ENCODE results near the gene WDR73. TPM values are rescaled to one million over a fixed set of nuclear protein-coding genes. Genes with fewer than 3 reads are reported as not detected.

WDR73 gene
- total and polyA plus RNA-seq, 4 donors = 7.5 to 16.0 (median 10.1) TPM

- WGBS = 75% methylated on average over 2 of the region's 2 CpGs
- Histone ChIP-seq H3K9me3 (ENCODE audit: control insufficient read depth in 4 of 4, low read length in 3 of 4) (no peaks in the 10 kb centered on the region), H3K9ac (ENCODE audit: low read depth in 1 of 2, low read length in 2 of 2) (peak overlapping the region in 1 of 2 donors; percentile 23), H3K27me3 (ENCODE audit: control insufficient read depth in 4 of 4, insufficient read depth in 4 of 4, low read length in 3 of 4) (no peaks in the 10 kb centered on the region), H3K27ac (ENCODE audit: low read depth in 1 of 2, low read length in 2 of 2) (peak overlapping the region in 1 of 2 donors; percentile 9), H3K4me3 (ENCODE audit: low read depth in 1 of 3, low read length in 3 of 3) (no peak overlapping the region), H3K36me3 (ENCODE audit: control insufficient read depth in 4 of 4, insufficient read depth in 3 of 4, low read depth in 1 of 4, low read length in 3 of 4) (no peaks in the 10 kb centered on the region), H3K4me1 (ENCODE audit: control insufficient read depth in 4 of 4, insufficient read depth in 4 of 4, low read length in 3 of 4) (peaks cover 0 to 36% (median 10%) of the 10 kb centered on the region in 4 donors)
- TF ChIP-seq EGR1 (IDR thresholded peaks at IDR 0.05; ENCODE audit: low read depth in 2 of 2) = no peak
- DNase-seq (ENCODE audit: low spot score) = no peak
Observed at GRCh38 chr15:84598250-84598649, 55.8 kb downstream of the WDR73 start.

GRCh38 chr15:84597296-84597695 is 56.8 kb downstream of the WDR73 start:
- peaks cover 0 to 36% (median 10%) of the 10 kb centered on the region in 4 donors for H3K4me1 ChIP-seq (ENCODE audit: control insufficient read depth in 4 of 4, insufficient read depth in 4 of 4, low read length in 3 of 4)
- no peak overlapping the region for H3K27ac ChIP-seq (ENCODE audit: low read depth in 1 of 2, low read length in 2 of 2)
- no peak for TF ChIP-seq HNF4G (IDR thresholded peaks at IDR 0.05)
- no peak for TF ChIP-seq RAD21 (IDR thresholded peaks at IDR 0.05)
- TF ChIP-seq REST (IDR thresholded peaks at IDR 0.05) = no peak
- TF ChIP-seq ZBTB33 (IDR thresholded peaks at IDR 0.05) = no peak
- TF ChIP-seq FOXA1 (IDR thresholded peaks at IDR 0.05) = no peak
- TF ChIP-seq NR2F2 (IDR thresholded peaks at IDR 0.05) = no peak
- TF ChIP-seq TAF1 (conservative IDR thresholded peaks at IDR 0.05) = no peak
- no peak for TF ChIP-seq SP1 (IDR thresholded peaks at IDR 0.05)
- no peak for TF ChIP-seq MAX (IDR thresholded peaks at IDR 0.05)
- no peak for TF ChIP-seq RXRA (IDR thresholded peaks at IDR 0.05)
- H3K27me3 ChIP-seq (ENCODE audit: control insufficient read depth in 4 of 4, insufficient read depth in 4 of 4, low read length in 3 of 4) = no peaks in the 10 kb centered on the region
- no peak overlapping the region for H3K9ac ChIP-seq (ENCODE audit: low read depth in 1 of 2, low read length in 2 of 2)
- DNase-seq (ENCODE audit: low spot score) = no peak
- no peaks in the 10 kb centered on the region for H3K9me3 ChIP-seq (ENCODE audit: control insufficient read depth in 4 of 4, low read length in 3 of 4)
- H3K4me3 ChIP-seq (ENCODE audit: low read depth in 1 of 3, low read length in 3 of 3) = no peak overlapping the region
- no peaks in the 10 kb centered on the region for H3K36me3 ChIP-seq (ENCODE audit: control insufficient read depth in 4 of 4, insufficient read depth in 3 of 4, low read depth in 1 of 4, low read length in 3 of 4)
- 76% methylated on average over 3 of the region's 3 CpGs for WGBS

GRCh38 chr15:84595660-84596059 is 58.4 kb downstream of the WDR73 start:
- Histone ChIP-seq H3K4me1 (ENCODE audit: control insufficient read depth in 4 of 4, insufficient read depth in 4 of 4, low read length in 3 of 4) (peaks cover 0 to 28% (median 6%) of the 10 kb centered on the region in 4 donors), H3K36me3 (ENCODE audit: control insufficient read depth in 4 of 4, insufficient read depth in 3 of 4, low read depth in 1 of 4, low read length in 3 of 4) (no peaks in the 10 kb centered on the region), H3K9ac (ENCODE audit: low read depth in 1 of 2, low read length in 2 of 2) (no peak overlapping the region), H3K4me3 (ENCODE audit: low read depth in 1 of 3, low read length in 3 of 3) (no peak overlapping the region), H3K27ac (ENCODE audit: low read depth in 1 of 2, low read length in 2 of 2) (no peak overlapping the region), H3K27me3 (ENCODE audit: control insufficient read depth in 4 of 4, insufficient read depth in 4 of 4, low read length in 3 of 4) (no peaks in the 10 kb centered on the region), H3K9me3 (ENCODE audit: control insufficient read depth in 4 of 4, low read length in 3 of 4) (no peaks in the 10 kb centered on the region)
- no peak for TF ChIP-seq FOXA2 (IDR thresholded peaks at IDR 0.05)
- TF ChIP-seq RAD21 (IDR thresholded peaks at IDR 0.05) = no peak
- no peak for TF ChIP-seq TAF1 (conservative IDR thresholded peaks at IDR 0.05)
- TF ChIP-seq JUND (IDR thresholded peaks at IDR 0.05) = no peak
- no peak for TF ChIP-seq ZBTB33 (IDR thresholded peaks at IDR 0.05)
- TF ChIP-seq ATF3 (IDR thresholded peaks at IDR 0.05) = no peak
- no peak for TF ChIP-seq RXRA (IDR thresholded peaks at IDR 0.05)
- no peak for TF ChIP-seq HNF4A (conservative IDR thresholded peaks at IDR 0.05)
- no peak for TF ChIP-seq REST (IDR thresholded peaks at IDR 0.05)
- TF ChIP-seq EGR1 (IDR thresholded peaks at IDR 0.05; ENCODE audit: low read depth in 2 of 2) = no peak
- no peak for TF ChIP-seq MAX (IDR thresholded peaks at IDR 0.05)
- no peak for TF ChIP-seq YY1 (IDR thresholded peaks at IDR 0.05)
- TF ChIP-seq FOXA1 (IDR thresholded peaks at IDR 0.05) = no peak
- DNase-seq (ENCODE audit: low spot score) = no peak
- WGBS = 92% methylated on average over 2 of the region's 2 CpGs

Data from liver (tissue), 9 donors.